Activated naive CD4-positive, alpha-beta T cell treated with anti-CD3 and anti-CD28 coated beads, Interleukin-2, amount 50 U/mL, for 24 hours (primary cell): ENCODE data around the gene RALGAPA2.

Source experiments
- H3K27ac Mint-ChIP-seq: one replicate; pipeline ENCODE4 v1.8.0; 2021; ENCODE audit warnings: mild to moderate bottlenecking, mixed read lengths
- H3K27me3 Mint-ChIP-seq: one replicate; pipeline ENCODE4 v1.8.0; 2021; ENCODE audit warnings: mixed read lengths
- H3K36me3 Mint-ChIP-seq: one replicate; pipeline ENCODE4 v1.8.0; 2021; ENCODE audit warnings: mixed read lengths
- H3K4me1 Mint-ChIP-seq: one replicate; pipeline ENCODE4 v1.8.0; 2021; ENCODE audit warnings: mixed read lengths
- H3K4me3 Mint-ChIP-seq: one replicate; pipeline ENCODE4 v1.8.0; 2021; ENCODE audit warnings: mild to moderate bottlenecking, mixed read lengths
- H3K9me3 Mint-ChIP-seq: one replicate; pipeline ENCODE4 v1.8.0; 2021; ENCODE audit warnings: mixed read lengths

Gene RALGAPA2

DNA sequence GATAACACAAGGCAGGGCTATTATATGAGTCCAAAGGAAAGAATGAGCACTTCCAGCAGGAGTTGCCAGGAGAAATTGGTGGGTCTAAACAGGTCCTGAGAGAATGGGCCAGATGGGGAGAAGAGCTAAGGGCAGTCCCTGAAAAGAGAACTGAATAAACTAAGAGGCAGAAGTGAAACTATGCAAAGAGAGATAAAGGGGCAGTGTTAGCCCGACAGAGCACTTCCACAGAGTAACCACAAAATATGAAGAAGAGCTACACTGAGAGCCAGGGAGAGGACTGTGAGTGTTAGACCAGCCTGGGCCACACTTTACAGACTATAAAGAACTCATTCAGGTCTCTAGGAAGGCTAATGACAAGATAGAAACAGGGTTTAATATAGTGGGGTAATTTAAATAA lies 43.8 kb downstream of the RALGAPA2 start:
- H3K4me1 Mint-ChIP-seq: peaks cover 54% of the 10 kb centered on the region

DNA sequence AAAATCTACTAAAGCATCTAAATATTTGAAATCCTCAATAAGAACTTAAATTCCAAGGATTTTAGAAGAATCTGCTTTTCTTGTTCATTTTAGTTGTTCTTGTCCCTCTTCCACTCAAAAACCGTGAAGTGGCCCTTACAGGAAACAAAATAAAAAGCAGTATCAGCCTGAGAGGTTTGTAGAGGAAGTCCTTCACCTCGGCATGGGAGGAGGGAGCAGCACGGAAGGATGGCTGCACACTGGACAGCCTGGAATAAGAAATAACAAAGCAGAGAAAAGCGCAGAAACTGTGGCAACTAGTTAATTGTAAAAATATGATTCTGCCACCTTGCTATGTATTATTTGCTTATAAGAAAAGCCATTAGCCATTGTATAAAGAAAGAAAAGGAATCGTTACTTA lies 46.1 kb downstream of the RALGAPA2 start:
- Mint-ChIP-seq H3K4me1 (peaks cover 53% of the 10 kb centered on the region), H3K27ac (no peak overlapping the region), H3K27me3 (no peaks in the 10 kb centered on the region), H3K9me3 (no peaks in the 10 kb centered on the region), H3K4me3 (no peak overlapping the region), H3K36me3 (peaks cover 15% of the 10 kb centered on the region)

More for the DNA sequence above, 43.8 kb downstream of the RALGAPA2 start:
- Mint-ChIP-seq H3K27me3 (no peaks in the 10 kb centered on the region), H3K9me3 (no peaks in the 10 kb centered on the region), H3K36me3 (peaks cover 18% of the 10 kb centered on the region), H3K4me3 (no peak overlapping the region), H3K27ac (no peak overlapping the region)

DNA sequence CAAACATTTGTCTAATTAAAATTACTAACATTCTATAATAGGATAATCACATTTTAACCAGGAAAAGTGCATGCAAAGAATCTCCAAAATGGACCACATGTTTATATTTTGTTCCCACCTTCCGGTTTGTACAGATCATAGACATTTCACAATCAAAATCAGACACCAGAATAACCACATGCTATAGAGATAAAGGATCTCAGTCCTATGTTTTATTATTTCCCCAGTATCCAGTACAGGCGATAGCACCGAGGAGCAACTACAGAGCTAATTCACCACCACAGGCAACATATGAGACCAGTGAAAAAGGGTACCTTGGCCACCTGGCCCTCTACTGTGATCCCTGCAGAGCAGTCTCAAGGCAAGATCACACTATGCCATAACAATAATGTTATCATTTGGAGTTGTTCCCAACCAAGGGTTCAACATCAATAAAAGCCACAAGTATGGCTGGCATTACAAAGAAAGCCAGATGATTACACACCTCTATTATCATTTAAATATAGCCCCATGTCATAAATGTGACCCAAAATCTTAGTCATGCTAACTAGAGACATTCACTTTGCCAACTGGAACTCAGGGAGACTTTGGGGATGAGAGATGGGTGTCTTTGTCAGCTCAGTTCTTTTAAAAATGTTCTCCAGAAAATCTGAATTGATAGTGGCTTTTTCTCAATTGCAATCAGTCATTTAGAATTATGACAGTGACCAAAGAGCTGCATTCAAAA lies 46.7 kb downstream of the RALGAPA2 start:
- Mint-ChIP-seq H3K9me3 (no peaks in the 10 kb centered on the region), H3K27ac (no peak overlapping the region), H3K27me3 (no peaks in the 10 kb centered on the region), H3K36me3 (peaks cover 14% of the 10 kb centered on the region), H3K4me3 (no peak overlapping the region), H3K4me1 (peaks cover 49% of the 10 kb centered on the region)

DNA sequence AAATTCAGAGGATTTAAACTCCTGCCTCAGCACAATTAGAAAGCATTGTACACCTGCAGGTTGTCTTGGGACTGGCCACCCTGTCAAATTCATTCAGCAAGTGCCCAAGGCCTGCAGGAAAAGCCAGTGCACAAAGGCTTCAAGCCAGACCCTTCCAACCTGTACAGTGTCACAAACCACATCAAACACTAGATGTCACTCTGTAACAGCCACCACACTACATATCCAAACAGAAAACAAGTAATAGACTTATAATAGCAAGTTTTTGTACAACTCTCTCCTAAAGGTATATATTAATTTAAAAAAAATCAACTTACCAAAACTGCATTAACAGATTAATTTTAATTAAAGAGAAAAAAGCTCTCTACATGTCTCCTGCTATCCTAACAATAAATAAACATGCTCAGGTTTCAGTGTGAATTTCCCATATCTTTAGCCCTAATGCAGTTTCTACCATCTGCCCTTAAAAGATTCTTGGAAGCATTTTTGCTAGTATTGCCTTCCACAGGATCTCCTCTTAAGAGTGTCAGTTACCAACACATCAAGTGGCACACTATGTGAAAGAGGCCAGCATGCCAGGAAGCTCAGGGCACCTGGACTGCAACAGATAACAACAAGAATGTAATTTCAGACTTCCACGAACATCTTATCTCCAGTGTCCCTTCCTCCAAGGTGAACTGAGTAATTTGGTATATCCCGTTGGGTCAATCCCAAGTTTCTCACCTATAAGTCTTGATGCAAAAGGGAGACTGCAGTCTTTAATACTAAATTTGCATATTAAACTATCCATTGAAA lies 47.5 kb downstream of the RALGAPA2 start:
- Mint-ChIP-seq H3K4me1 (peaks cover 49% of the 10 kb centered on the region), H3K27me3 (no peaks in the 10 kb centered on the region), H3K4me3 (no peak overlapping the region), H3K9me3 (no peaks in the 10 kb centered on the region), H3K27ac (no peak overlapping the region), H3K36me3 (peaks cover 11% of the 10 kb centered on the region)

DNA sequence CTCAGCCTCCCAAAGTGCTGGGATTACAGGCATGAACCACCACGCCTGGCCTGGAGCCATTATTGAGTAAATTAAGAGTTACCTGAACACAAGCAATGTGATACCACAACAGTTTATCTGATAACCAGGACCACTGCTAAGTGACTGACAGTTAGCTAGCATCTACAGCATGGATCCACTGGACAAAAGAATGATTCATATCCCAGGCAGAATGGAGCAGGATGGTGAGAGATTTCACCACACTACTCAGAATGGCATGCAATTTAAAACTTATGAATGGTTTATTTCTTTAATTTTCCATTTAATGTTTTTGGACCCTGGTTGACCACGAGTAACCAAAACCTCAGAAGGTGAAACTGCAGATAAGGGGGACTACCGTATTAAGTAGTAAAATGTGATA lies 48.6 kb downstream of the RALGAPA2 start:
- no peaks in the 10 kb centered on the region for H3K27me3 Mint-ChIP-seq
- no peak overlapping the region for H3K27ac Mint-ChIP-seq
- H3K36me3 Mint-ChIP-seq: peaks cover 7% of the 10 kb centered on the region
- H3K9me3 Mint-ChIP-seq: no peaks in the 10 kb centered on the region
- H3K4me1 Mint-ChIP-seq: peaks cover 44% of the 10 kb centered on the region
- no peak overlapping the region for H3K4me3 Mint-ChIP-seq

DNA sequence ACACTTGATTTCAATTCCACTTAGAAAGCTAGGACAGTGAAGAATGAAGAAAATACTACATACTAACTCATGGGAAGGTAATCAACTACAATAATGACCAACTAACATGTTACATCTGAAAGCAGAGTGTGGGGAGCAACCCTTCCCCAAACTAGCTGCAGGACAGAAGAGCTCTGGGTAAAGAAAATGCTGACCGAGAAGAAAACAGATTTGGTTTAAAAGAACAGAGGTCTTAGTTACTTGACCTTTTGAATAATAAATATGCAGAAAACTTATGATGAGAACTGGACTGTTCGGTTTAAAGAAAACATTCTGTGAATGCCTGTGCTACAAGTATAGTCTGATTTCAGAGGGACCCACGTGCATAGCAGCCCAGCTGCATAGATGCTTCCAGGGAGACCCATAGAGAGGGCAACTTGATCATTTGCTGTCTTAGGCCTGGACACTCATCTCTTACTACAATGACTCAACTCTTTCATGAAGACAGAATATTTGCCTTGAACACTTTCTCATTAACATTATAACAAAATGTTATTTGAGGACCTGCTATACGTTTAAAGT lies 53.5 kb downstream of the RALGAPA2 start:
- no peak overlapping the region for H3K4me3 Mint-ChIP-seq
- peaks cover 5% of the 10 kb centered on the region for H3K4me1 Mint-ChIP-seq
- no peaks in the 10 kb centered on the region for H3K9me3 Mint-ChIP-seq
- no peak overlapping the region for H3K27ac Mint-ChIP-seq
- H3K27me3 Mint-ChIP-seq: no peaks in the 10 kb centered on the region
- peaks cover 12% of the 10 kb centered on the region for H3K36me3 Mint-ChIP-seq

DNA sequence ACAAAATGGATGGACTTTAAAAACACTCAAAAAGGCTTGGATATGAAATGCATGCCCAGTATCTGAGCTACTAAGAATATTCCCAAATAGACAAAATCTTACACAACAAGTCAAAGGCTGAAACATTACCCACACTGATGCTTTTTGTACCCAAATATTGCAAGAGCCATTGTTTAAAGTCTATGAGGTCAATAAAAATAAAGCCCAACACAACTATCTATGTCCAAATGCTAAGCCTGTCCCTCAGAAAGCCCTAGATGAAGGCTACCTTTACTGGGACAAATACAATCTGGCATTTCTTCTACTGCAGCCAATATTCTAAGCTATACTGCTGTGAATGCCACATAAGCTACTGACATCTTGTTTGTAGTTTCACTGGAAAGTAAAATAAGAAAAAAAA lies 54.3 kb downstream of the RALGAPA2 start:
- Mint-ChIP-seq H3K36me3 (peaks cover 12% of the 10 kb centered on the region), H3K27me3 (no peaks in the 10 kb centered on the region), H3K4me3 (no peak overlapping the region), H3K4me1 (peaks cover 5% of the 10 kb centered on the region), H3K27ac (no peak overlapping the region), H3K9me3 (no peaks in the 10 kb centered on the region)

DNA sequence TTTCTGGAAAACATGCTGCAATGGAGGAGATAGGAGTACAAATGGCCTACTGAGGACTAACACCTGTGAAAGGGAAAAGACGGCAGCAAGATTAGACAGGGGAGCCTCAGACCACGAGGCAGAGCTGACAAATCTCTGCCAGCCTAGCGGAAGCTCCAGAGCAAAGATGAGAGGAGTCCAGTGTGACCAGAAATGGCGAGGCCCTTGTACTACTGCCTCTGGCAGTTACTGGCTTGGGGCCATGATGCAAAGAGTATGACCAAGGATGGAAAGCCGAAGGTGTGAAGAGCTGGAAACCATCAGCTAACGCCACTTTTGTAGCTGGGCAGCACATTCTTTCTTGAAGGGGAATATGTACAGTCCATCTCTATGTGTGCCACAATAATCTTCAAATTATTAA lies 55.4 kb downstream of the RALGAPA2 start:
- Mint-ChIP-seq H3K27ac (no peak overlapping the region), H3K36me3 (peaks cover 17% of the 10 kb centered on the region), H3K9me3 (no peaks in the 10 kb centered on the region), H3K4me1 (peaks cover 4% of the 10 kb centered on the region), H3K27me3 (no peaks in the 10 kb centered on the region), H3K4me3 (no peak overlapping the region)

DNA sequence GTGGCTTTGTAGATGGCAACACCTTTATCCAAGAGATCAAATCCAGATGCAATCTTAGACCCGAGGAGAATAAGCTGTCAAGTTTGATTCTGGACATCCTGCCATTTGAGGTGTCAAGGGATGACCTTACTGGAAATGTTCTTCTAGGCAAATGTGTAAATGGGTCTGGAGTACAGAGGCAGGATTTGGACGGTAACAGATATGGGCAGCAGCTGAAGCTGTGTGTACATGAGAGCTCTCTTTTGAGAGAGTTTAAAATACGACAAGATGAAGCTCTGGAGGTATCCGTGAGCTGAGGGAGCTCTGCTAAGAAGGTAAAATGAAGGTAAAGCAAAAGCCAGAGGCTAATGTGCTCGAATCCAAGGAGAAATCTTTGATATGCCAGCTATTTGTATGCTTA lies 56.6 kb downstream of the RALGAPA2 start:
- Mint-ChIP-seq H3K36me3 (peaks cover 14% of the 10 kb centered on the region), H3K27ac (no peak overlapping the region), H3K4me1 (peaks cover 4% of the 10 kb centered on the region), H3K4me3 (no peak overlapping the region), H3K9me3 (no peaks in the 10 kb centered on the region), H3K27me3 (no peaks in the 10 kb centered on the region)

DNA sequence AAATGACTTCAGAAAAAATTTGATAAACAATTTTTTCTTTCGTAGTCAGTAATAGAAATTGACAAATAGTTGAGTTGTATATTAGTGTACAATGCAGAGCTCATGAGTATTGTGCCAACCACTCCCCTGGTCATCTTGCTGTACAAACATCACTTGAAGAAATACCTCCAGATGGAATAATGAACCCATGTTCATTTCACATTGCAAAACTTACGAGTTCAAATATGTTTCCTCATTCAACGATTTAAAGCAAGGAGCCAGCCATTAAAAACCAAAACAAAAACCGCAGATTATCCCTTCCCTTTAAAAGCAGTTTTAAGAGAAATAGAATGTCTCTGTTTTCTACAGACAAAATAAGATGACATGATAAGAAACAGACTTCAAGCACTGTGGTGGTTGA lies 62.5 kb downstream of the RALGAPA2 start:
- Mint-ChIP-seq H3K4me1 (peaks cover 8% of the 10 kb centered on the region), H3K4me3 (no peak overlapping the region), H3K27ac (no peak overlapping the region), H3K27me3 (no peaks in the 10 kb centered on the region), H3K36me3 (peaks cover 12% of the 10 kb centered on the region), H3K9me3 (no peaks in the 10 kb centered on the region)

DNA sequence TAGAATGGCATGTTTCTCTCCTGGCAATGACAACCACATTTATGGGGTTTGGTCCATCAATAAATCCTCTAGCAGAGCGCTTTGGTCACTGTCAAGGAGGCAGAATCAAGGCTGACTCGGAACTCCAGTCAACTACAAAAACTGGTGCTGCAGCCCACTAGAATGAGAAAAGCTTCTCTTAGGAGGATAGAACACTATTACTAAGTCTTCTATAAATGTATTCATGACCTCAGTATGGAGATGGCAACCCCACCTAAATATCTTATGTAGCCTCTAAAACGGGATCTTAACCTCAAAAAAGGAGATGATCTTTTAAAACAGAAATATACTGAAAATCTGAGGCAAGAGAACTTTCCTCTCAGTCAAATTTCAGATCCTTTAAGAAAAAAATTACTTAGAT lies 68.5 kb downstream of the RALGAPA2 start:
- Mint-ChIP-seq H3K27me3 (no peaks in the 10 kb centered on the region), H3K4me1 (peaks cover 5% of the 10 kb centered on the region), H3K9me3 (no peaks in the 10 kb centered on the region), H3K27ac (no peak overlapping the region), H3K36me3 (peaks cover 15% of the 10 kb centered on the region), H3K4me3 (no peak overlapping the region)

DNA sequence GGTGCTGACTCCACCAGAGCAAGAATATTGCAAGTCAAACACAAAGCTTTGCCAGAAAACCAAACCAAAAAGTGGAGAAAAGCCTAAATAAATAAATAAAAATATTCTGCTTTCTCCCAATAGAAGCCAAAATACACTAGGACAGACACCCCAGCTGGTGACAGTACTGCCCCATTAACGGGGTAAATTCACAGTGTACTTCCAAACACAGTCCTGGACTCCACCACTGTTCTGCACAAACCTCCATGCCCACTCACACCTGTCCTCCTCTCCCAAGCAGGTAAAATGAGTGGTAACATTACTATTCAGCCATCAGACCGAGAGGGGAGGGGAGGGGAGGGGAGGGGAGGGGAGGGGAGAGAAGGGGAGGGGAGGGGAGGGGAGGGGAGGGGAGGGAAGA lies 70.7 kb downstream of the RALGAPA2 start:
- H3K9me3 Mint-ChIP-seq: no peaks in the 10 kb centered on the region
- H3K4me1 Mint-ChIP-seq: peaks cover 5% of the 10 kb centered on the region
- H3K36me3 Mint-ChIP-seq: peaks cover 21% of the 10 kb centered on the region
- no peak overlapping the region for H3K27ac Mint-ChIP-seq
- H3K27me3 Mint-ChIP-seq: no peaks in the 10 kb centered on the region
- no peak overlapping the region for H3K4me3 Mint-ChIP-seq

DNA sequence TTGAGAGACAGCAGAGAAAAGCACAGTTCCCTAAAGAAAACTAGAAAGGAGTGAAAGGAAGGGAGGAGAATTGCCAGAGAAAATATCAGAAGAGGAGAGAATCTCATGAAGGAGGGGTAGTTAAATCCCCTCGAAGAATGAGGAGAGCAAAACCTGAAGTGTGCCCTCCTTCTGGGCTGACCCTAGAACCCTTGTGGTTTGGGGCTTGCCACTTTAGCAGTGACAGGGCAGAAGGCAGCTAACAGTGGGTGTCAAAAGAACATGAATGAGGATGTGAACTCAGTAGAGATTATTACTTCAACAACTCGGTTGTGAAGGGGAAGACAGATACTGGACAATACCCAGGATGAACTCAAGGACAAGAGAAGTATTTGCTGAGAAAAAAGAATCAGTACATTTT lies 73.6 kb downstream of the RALGAPA2 start:
- H3K27ac Mint-ChIP-seq: no peak overlapping the region
- H3K27me3 Mint-ChIP-seq: no peaks in the 10 kb centered on the region
- peaks cover 31% of the 10 kb centered on the region for H3K36me3 Mint-ChIP-seq
- no peak overlapping the region for H3K4me3 Mint-ChIP-seq
- H3K9me3 Mint-ChIP-seq: no peaks in the 10 kb centered on the region
- peaks cover 5% of the 10 kb centered on the region for H3K4me1 Mint-ChIP-seq

DNA sequence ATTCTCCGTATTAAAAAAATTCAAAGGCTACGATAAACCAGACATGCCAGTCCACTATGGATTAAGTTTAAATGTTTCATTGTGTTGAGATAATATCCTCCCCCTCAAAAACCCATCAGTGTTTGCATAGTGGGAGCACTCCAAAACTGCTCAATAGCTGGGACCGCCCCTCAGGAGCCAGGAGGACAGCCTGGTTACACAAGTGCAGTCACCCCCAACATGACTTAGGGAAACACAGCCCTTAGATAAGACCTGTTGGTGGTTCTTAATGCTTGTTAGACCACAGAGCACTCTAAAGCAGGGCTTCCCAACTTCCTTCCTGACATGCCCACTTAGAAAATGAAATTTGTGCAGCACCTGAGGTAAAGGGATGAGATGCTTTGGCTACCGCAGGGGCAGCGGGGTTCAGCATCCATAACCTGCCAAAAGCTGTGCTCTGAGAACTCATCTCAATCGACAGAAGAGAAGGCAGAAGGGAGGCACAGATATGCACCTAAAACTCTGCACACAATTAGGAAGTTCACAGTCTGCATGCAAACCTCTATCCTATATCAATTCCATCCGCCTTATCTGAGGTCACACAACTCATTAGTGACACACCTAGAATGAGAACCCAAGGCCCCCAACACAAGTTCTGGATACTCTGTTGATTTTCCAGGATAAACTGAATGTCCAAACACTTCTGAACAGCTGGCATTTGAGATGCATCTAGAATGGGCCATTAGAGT lies 74.3 kb downstream of the RALGAPA2 start:
- no peaks in the 10 kb centered on the region for H3K9me3 Mint-ChIP-seq
- no peaks in the 10 kb centered on the region for H3K27me3 Mint-ChIP-seq
- peaks cover 5% of the 10 kb centered on the region for H3K4me1 Mint-ChIP-seq
- H3K27ac Mint-ChIP-seq: no peak overlapping the region
- no peak overlapping the region for H3K4me3 Mint-ChIP-seq
- peaks cover 32% of the 10 kb centered on the region for H3K36me3 Mint-ChIP-seq

DNA sequence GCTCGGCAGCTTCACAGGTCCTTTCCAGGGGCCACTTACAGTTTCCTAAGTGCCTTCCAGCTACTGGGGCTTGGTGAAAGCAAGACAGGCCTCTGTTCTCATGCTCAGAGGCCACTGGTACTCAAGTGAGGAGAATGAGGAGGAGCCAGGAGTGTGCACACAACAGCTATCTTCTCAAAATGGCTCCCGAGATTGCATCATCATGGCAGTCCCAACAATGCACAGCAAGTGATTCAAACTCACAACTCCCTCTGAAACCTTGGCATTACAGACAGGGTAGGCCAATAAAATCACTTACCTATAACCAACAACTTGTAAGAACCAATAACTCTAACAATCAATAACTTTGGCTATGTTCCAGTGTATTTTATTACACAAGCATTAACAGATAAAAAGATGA lies 77.4 kb downstream of the RALGAPA2 start:
- H3K4me1 Mint-ChIP-seq: peaks cover 5% of the 10 kb centered on the region
- H3K36me3 Mint-ChIP-seq: peaks cover 37% of the 10 kb centered on the region
- no peaks in the 10 kb centered on the region for H3K9me3 Mint-ChIP-seq
- no peak overlapping the region for H3K27ac Mint-ChIP-seq
- no peaks in the 10 kb centered on the region for H3K27me3 Mint-ChIP-seq
- no peak overlapping the region for H3K4me3 Mint-ChIP-seq

DNA sequence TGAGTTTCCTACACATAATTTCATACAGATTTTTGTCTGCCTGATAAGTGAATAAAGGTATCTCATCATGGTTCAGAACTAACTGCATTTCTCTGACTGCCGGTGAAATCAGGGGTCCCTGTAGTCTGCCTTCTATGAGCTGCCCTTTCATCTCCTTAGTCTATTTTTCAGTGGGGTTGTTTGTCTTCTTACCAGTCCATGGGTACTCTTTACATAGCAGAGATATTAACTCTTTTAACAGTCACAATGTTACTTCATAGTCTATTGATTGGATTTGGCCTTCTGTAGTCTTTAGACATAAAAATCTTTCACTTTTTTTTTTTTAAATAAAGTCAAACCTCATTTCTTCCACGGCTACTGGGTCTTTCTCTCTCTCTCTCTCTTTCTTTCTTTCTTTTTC lies 79.8 kb downstream of the RALGAPA2 start:
- no peaks in the 10 kb centered on the region for H3K4me1 Mint-ChIP-seq
- peaks cover 37% of the 10 kb centered on the region for H3K36me3 Mint-ChIP-seq
- no peak overlapping the region for H3K4me3 Mint-ChIP-seq
- H3K27ac Mint-ChIP-seq: no peak overlapping the region
- no peaks in the 10 kb centered on the region for H3K9me3 Mint-ChIP-seq
- H3K27me3 Mint-ChIP-seq: no peaks in the 10 kb centered on the region
